HG03196 (cell line): ENCODE results near the gene CIB4.

Experiments used
- ATAC-seq: cut with Tn5 transposase; IDR thresholded peaks from one replicate; pipeline ENCODE4 v1.9.1; 2021; ENCODE audit not compliant: unreplicated experiment

CIB4 gene

GRCh38 chr2:26609839-26610277, 31.3 kb downstream of the CIB4 start:
- no peak for ATAC-seq

GRCh38 chr2:26609205-26609631, 31.9 kb downstream of the CIB4 start:
- ATAC-seq: no peak

GRCh38 chr2:26608557-26608956, 32.6 kb downstream of the CIB4 start:
- ATAC-seq: no peak

- ATAC-seq: no peak
These were observed 33.5 kb downstream of the CIB4 start for GRCh38 chr2:26607698-26608097.

GRCh38 chr2:26606847-26607190, 34.3 kb downstream of the CIB4 start:
- ATAC-seq: no peak

GRCh38 chr2:26605999-26606846, 34.9 kb downstream of the CIB4 start:
- ATAC-seq: no peak

GRCh38 chr2:26605195-26605998, 35.8 kb downstream of the CIB4 start:
- no peak for ATAC-seq

GRCh38 chr2:26602575-26602974, 38.6 kb downstream of the CIB4 start:
- no peak for ATAC-seq

- no peak for ATAC-seq
These were observed 41.8 kb downstream of the CIB4 start for GRCh38 chr2:26599387-26599786.

- no peak for ATAC-seq
These were observed 42.2 kb downstream of the CIB4 start for GRCh38 chr2:26598996-26599373.

- ATAC-seq: no peak
These were observed 42.7 kb downstream of the CIB4 start for GRCh38 chr2:26598336-26598995.

- no peak for ATAC-seq
These were observed 44.0 kb downstream of the CIB4 start for GRCh38 chr2:26597197-26597596.

- no peak for ATAC-seq
These were observed 46.0 kb downstream of the CIB4 start for GRCh38 chr2:26595146-26595545.

GRCh38 chr2:26591619-26592505, 49.3 kb downstream of the CIB4 start:
- ATAC-seq: no peak

- no peak for ATAC-seq
These were observed 50.1 kb downstream of the CIB4 start for GRCh38 chr2:26590980-26591618.

- ATAC-seq: no peak
These were observed 50.7 kb downstream of the CIB4 start for GRCh38 chr2:26590508-26590907.

GRCh38 chr2:26588576-26588975, 52.6 kb downstream of the CIB4 start:
- ATAC-seq: no peak

GRCh38 chr2:26587994-26588393, 53.2 kb downstream of the CIB4 start:
- ATAC-seq: no peak

GRCh38 chr2:26585966-26586365, 55.2 kb downstream of the CIB4 start:
- no peak for ATAC-seq

- ATAC-seq: no peak
These were observed 56.1 kb downstream of the CIB4 start for GRCh38 chr2:26585100-26585499.
